ENCODE measurements around the gene CDRT15.

DNA sequence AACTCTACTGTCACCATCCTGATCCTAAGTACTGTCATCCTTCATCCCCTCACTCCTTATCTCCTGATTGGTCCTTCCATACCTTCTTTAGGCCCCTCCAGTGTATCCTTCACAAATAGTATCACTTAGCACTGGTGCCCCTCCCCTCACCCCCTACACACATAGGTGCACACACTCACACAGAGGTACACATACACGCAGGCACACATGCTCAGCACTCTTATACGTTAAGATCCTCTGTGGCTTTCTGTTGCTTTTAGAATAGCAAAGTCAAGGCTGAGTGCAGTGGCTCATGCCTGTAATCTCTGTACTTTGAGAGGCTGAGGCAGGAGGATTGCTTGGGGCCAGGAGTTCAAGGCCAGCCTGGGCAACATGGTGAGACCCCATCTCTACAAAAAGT, 32.1 kb downstream of the CDRT15 start:
- TF ChIP-seq, protein P1, sequence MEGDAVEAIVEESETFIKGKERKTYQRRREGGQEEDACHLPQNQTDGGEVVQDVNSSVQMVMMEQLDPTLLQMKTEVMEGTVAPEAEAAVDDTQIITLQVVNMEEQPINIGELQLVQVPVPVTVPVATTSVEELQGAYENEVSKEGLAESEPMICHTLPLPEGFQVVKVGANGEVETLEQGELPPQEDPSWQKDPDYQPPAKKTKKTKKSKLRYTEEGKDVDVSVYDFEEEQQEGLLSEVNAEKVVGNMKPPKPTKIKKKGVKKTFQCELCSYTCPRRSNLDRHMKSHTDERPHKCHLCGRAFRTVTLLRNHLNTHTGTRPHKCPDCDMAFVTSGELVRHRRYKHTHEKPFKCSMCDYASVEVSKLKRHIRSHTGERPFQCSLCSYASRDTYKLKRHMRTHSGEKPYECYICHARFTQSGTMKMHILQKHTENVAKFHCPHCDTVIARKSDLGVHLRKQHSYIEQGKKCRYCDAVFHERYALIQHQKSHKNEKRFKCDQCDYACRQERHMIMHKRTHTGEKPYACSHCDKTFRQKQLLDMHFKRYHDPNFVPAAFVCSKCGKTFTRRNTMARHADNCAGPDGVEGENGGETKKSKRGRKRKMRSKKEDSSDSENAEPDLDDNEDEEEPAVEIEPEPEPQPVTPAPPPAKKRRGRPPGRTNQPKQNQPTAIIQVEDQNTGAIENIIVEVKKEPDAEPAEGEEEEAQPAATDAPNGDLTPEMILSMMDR (conservative IDR thresholded peaks at IDR 0.05), result no peak
- TF ChIP-seq ZFX (IDR thresholded peaks at IDR 0.05), result no peak

Data from C4-2B (cell line).